HG03469 (cell line): ENCODE results near the gene EDNRB.
"Not testable (repeated sequence)": the region's sequence is repeated elsewhere in the genome, so short reads cannot be mapped to it uniquely, and the experiment has no call there.

Source experiments
- ATAC-seq: cut with Tn5 transposase; IDR thresholded peaks from one replicate; pipeline ENCODE4 v1.9.1; 2021; ENCODE audit warnings: mild to moderate bottlenecking, moderate library complexity, moderate number of reproducible peaks; ENCODE audit not compliant: unreplicated experiment

The EDNRB gene

DNA sequence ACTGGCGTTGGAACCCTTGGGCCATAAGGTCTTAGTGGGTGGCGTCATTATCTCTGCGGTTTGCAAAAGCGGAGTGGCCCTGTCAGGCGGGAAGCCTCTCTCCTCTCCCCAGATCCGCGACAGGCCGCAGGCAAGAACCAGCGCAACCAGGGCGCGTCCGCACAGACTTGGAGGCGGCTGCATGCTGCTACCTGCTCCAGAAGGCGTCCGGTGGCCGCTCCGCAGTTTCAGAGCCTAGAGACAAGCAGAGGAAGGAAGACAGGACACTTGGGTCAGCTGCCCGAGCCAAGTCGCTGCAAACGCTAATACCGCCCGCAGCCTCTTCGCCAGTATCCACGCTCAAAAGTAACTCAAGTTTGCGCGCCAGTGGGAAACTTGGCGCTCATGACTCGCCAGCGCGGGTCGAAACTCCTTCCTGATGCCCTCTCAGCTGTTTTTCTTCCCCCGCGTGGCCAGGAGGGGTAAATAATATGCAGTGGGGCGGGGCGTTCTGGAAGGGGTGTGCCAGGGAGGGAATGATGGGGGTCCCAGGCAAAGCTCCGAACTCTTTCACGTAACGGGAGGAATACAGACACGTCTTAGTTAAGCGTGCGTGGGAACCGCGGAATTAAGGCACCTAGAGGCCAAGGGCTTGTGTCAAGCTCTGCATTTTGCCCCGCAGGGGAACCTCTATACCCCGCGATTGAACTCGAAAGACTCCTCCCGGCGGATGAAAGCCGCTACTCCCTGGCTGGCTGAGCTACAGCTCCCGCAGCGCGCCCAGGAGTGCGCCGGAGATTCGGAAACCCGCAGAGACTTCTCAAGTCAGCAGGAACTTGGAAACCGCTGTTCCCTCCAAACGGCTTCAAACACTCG is at the start of gene EDNRB:
Gene EDNRB (minus strand): TSS at position 441 of the 855 bp plus-strand sequence. CDS start 258 bp downstream, at position 183.
- ATAC-seq, result no peak

DNA sequence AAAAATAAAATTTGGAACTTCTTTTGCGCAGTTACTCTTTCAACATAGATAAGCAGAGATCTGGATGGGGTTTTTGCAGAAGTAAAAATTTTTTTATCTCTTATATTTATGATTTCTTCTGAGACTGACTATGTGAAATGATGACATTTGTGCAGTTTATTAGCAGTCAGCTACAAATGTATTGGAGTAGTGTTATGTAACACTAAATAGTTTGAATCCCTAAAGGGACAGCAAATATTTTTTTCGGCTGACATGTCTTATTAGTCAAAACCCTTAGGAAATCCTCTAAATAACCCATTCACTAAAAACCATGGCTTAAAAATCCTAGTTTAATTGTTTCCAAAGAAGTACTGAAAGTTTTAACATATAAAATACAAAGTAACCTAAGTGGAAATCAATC is 48.0 kb upstream of the EDNRB start:
- no peak for ATAC-seq

DNA sequence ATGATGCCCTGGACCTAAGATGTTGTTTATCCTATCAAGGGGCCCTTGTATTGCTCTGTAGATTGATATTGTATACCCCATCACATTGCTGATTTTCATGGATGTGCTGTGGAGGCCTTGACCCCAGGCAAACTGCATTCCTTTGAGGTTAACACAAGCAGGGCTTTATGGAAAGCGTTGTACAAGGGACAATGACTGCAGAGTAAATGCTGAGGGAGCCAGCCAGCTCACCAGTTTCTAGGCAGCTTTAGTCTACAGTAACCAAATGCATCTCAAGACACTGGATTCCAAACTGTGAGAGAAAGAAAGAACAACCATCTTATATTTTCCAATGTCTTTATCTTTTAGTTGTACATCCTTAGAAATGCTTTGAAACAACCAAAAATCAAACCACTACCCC is 34.1 kb upstream of the EDNRB start:
- no peak for ATAC-seq

DNA sequence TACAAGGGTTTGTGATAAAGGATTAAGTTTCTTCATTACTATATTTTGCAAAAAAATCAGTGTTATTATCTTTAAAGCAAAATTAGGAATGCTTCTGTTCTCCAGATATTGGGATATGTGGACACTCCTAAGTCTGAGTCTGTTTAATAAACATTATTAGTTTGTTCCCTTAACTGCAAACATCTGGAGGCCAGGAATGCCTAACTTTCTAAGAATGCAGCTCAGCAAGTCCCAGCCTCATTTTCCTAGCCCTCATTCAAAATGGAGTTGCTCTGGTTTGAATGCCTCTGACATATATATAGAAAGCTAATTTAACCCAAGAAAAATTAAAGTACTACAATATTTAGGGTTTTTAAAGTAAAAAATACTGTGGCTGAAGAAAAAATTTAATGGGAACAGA is 33.6 kb upstream of the EDNRB start:
- no peak for ATAC-seq

DNA sequence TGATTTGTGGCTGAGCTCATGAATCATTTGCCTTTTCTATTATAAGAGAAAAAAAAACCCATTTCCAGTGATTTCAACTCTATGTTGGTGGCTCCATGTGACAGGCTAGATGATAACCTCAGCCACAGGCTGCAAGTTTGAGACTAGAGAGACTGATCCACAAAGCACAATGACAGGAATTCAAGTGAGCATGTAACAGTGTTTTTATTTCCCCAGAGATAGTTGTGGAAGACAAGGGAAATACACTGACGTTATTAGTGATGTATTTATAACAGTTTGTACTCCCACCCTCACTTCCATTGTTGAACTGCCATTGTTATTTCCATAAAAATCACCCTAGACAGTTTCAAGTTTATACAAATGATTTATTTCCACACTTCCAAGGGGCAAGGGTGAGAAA is 27.9 kb upstream of the EDNRB start:
- no peak for ATAC-seq

DNA sequence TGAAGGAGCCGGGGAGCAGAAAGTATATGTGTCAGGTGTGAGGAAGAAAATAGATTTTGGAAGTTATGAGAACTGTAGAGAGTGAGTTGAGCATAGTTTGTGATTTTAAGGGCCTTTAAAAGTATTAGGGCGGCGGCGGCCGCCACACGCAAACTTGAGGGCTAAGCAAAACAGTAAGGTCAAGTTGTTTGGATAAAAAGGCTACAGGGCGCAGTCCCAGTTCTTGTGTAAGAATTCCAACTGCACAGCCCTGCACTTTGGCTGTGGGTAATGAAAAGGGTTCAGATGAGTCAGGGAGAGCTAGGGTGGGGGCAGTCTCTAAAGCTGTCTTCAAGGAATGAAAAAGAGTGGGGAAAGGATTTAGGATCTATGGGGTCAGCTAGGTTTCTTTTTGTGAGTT is 16.4 kb upstream of the EDNRB start:
- not testable (repeated sequence) for ATAC-seq

DNA sequence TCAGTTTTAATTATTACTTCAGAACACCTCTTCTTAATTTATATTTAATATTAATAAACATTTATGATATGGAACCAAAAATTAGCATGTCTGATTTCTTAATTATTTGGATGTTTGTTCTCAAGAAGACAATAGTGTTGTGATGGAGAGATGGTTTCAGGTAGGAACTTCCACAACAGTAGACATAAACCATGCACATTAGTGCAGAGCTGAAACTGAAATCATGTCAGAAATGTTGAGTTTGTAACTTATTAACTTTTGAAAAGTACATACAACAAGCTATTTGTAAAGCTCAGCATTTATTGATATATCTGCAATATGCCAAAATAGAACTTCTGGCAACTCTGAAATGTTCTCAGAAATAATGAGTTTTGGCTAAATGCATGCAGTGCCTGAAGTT is 11.8 kb upstream of the EDNRB start:
- peak; percentile 48 for ATAC-seq

DNA sequence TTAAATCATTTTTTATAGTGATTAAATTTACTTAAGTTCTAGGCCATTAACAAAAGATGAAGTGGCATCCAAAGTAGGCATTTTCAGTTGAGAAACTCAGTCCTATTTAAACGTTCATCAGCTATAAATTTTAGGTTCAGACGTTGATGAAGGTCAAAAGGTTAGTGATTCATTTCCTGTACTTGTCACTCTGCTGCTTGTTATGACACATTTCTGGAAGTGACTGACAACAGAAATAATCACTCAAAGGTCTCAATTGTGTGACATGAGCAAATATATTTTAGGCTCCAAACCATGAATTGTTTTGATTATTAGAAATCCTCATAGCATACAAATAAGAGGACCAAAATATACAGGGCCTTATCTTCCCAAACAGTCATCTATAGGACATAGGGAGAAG is 10.3 kb upstream of the EDNRB start:
- ATAC-seq, result peak; percentile 87

DNA sequence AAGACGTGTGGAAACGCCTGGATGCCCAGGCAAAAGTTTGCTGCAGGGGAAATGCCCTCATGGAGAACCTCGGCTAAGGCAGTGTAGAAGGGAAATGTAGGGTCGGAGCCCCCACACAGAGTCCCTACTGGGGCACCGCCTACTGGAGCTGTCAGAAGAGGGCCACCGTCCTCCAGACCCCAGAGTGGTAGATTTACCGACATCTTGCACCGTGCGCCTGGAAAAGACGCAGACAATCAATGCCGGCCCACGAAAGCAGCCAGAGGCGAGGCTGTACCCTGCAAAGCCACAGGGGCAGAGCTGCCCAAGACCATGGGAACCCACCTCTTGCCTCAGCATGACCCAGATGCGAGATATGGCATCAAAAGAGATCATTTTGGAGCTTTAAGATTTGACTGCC is 7.0 kb upstream of the EDNRB start:
- ATAC-seq, result no peak

DNA sequence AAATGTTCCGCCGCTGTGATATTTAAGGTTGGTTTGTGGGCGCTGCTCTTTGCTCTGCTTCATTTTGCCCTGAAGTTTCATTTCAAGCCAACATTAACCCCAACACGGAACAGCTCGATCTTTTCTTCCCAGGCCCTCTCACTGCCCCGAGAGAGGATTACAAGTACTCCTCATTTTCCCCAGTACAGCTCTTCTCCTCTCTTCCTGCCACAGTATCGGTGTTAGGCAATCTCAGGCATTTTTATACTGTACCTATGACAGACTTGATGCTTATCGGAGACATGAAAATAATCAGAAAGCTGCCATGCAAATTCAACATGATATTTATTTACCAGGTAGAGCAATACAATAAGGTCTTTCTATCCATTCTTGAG is 1.3 kb upstream of the EDNRB start:
- ATAC-seq, result no peak

DNA sequence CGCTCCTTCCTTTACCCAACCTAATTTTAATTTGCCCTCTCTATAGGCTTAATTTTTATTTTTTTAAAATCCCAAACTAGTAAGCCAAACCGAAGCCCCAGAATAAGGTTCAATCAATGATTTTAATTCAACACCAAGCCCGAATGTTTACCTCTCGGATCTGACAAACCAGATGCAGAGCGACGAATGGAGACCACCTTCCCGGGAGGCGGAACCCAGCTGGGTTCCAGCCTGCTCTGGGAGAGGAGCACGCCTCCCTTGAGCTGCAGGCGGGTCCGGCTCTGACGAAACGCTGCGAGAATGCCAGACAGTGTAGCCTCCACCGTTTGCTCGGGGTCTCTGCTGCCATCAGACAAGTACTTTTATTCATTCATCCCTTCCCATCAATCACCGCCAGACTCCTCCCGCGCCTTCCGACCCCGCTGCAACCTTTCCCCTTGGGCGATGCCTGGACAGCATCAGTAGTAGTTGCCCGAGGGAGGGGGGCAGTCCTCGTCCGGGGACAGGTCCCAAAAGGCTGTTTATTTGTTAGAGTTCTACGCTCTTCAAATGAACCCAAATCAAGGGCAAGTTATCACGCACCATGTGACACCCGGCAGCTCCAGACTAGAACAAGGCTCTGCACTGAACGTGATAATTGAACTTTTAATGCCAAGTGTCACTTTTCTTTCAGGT is 752 bp upstream of the EDNRB start:
- no peak for ATAC-seq

DNA sequence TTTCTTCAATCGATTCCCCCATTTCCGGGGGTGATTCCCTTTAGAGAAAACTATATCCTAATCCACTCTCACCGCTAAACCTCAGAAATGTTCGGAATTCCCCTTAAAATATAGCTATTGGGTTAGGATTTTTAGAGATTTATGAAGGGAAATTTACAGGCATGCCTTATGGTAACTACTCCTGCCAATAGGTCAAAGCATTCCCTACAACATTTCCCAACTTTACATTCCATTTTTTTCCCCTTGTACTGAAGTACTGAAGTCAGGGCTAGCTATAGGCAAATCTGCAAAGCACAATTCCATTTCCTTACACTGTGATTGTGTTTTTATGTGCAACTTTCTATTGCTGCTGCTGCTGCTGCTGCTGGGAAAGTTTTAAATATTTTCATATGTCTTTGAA is 2.1 kb downstream of the EDNRB start:
- no peak for ATAC-seq

DNA sequence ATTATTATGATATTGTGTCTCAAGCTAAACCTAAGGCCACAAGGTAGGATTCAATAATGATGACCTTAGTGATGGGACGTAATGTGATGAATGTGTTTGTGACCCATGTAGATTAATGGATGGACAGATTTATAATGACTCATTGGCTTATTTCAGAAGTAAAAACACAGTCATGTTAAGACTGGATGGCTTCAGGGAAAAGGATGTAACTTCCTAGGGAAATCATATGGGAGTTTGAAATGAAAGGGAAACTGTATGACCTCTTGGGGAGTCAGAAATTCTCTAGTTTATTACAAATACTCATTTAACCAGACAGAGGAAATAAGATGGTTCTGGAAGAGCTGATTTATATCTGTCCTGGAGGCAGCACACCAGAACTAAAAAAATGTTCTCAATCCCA is 2.9 kb downstream of the EDNRB start:
- no peak for ATAC-seq

DNA sequence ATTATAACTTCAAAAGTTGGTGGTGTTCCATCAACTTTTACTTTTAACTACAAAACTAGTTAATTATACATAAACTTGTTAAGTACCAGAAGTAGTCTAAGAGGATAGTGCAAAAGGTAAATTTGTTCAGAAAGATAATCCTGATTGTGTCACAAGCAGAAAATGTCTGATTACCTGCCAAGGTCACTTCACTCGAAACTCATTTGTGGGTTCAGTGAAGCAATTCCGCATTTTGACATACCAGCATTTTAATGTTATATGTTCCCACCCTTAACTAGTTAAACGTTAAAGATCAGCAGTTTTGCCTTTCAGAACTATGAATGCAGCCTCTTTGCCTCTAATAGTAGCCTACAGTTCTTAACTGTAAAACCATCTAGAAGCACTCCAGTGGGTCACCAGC is 5.6 kb downstream of the EDNRB start:
- no peak for ATAC-seq

DNA sequence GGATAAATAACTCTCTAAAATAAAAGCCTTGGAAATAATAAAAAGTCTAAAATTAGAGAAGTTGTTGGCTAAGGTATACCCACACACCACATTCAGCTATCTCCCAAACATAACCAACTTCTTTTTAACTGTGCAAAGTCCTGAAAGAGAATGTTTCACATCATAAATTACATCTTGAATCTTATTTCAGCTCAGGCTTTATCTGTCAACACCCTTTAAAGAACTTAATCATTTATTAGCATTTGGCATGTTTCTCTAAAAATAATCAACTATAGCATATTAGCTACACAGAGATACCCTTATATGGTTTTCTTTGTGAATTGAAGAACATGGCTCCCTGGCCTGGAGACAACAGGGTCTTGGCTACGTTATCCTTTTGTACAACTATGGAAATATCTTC is 6.9 kb downstream of the EDNRB start:
- no peak for ATAC-seq

DNA sequence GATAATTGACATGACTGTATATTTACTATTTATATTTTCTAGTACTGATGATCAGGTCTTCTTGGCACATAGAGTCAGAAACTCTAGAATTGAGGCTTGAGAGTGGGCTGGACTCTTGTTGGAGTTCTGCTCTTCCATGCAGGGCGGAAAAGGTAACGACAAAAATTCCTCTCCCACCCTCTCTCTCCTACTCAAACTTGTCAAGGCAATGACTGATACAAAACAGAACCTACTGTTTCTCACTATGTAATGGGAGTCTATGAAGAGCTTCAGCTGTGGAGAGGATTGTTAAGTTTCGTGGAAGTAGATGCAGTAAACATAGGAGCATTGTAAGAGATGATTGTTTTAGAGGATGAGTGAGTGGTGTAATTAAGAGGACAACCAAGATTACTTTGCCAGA is 8.8 kb downstream of the EDNRB start:
- ATAC-seq, result no peak

DNA sequence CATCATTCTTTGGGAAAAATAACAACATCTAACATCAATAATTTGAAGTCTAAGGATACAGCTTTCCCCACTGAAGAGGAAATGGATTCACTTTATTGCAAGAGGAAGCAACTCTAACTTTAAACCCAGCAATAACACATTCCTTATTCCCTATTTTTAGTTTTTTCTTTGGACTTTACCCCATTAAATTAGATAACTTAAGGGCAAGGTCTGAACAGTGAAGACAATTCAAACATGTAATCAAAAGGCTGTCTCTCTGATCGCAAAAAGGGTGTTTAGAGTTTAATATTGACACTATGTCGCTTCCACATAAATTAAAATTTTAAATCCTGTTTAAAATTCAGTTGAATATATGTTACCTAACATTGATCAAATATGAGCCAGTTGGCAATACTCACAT is 10.1 kb downstream of the EDNRB start:
- ATAC-seq, result no peak

DNA sequence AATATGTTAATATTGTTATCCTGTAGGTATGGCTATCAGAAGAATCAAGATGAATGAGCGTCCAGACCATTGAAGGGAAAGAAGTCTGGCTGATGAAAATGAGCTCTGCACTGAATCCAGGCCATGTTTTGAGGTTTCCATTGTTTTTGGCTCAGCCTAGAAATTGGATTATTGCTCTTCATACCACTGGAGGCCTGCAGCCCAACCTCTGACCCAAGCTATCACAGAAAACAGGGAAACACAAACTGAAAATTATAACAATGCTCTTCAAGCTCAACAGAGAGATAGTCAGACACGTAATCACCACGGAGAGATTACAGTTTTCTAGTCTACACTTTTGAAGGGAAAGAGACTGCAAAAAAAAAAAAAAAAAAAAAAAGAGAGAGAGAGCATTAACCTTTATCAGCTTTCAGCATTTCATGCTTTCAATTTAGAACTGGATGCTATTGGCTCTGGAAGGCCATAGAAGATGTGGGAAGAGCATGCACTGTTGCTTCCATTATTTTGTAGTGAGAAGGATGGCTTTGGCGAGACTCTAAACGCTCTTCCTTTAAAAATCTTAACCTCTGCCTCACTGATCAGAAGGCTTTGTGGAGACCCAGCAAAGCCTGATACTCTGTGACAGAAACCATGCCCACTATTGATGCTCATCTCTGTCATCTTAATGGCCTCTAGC is 10.8 kb downstream of the EDNRB start:
- ATAC-seq, result no peak

DNA sequence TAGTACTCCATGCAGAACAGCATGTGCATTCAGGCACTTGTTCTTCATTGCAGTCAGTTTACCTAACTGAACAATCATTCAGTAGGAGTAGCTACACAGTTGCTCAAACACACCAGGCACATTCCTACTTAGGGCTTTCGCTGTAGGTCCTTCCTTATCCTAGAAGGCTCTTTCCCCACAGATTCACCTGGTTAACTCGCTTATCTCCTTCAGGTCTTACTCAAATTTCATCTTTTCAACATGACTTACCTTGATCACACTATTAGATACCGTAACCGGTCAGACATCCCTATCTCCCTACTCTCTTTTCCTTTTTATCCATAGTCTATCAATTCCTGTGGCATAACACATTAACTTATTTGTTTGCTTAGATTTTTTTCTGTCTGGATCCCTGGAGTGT is 14.6 kb downstream of the EDNRB start:
- no peak for ATAC-seq

DNA sequence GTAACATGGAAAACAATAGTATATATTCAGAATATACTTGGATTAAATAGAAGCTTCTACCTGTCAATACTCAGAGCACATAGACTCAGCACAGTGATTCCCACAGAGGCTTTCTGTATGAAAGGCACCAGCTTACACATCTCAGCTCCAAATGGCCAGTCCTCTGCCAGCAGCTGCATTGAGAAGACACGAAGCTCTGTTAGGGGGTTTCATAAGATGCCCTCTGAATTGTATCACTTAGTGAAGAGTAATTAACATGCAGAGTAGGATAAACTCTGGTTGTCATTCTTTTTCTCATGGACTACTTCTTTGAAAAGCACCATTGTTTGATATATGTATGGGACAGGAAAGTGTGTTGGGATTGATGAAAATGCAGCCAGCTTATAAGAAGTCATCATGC is 15.2 kb downstream of the EDNRB start:
- no peak for ATAC-seq

DNA sequence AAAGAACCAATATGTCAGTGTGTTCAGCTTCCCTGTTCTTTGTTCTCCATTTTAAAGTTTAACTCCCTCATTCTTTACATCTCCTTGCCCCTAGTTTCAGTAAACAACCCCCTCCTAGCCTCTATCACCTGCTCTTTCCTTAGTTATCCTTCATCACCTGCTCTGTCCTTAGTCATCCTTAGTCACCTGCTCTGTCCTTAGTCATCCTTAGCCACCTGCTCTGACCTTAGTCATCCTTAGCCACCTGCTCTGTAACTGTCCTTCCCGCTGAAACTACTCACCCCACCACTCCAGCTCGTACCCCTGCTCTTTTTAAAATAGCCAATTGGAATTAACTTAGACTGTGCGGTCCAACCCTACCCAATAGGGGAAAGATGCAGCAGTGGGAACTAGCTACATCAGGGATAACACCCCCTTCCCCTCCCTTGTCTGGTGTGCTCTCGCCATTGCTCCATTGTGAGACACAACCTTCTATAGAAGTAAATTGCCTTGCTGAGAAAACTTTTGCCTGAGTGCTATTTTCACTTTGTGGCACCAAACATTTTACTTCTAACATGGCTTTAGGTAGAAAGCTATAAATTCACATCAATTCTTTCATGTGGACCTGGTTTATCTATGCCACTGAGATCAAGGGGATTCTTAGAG is 16.2 kb downstream of the EDNRB start:
- no peak for ATAC-seq
